NT2/D1 (cell line): ENCODE data around the gene ZIM2.

ENCODE experiments used
- YY1 ChIP-seq: IDR thresholded peaks from 2 replicates; pipeline ENCODE4 v1.6.1; 2011; ENCODE audit not compliant: insufficient read length, insufficient read depth
- ZNF274 ChIP-seq: IDR thresholded peaks from 2 replicates; pipeline ENCODE4 v1.6.1; 2011; ENCODE audit warnings: mild to moderate bottlenecking, low read depth, low read length

GRCh38 chr19:56884441-56884840, 43.9 kb upstream of the ZIM2 start:
- no peak for TF ChIP-seq YY1
- no peak for TF ChIP-seq ZNF274
